ENCODE data around the gene CBX2.

Gene CBX2

GRCh38 chr17:79781012-79781650, 3.2 kb downstream of the CBX2 start:
- Histone ChIP-seq H3K4me3 (ENCODE audit: low read depth in 1 of 2, low read length in 1 of 2) (no peak overlapping the region), H3K36me3 (no peaks in the 10 kb centered on the region), H3K27me3 (peaks cover 94% of the 10 kb centered on the region), H3K4me1 (ENCODE audit: control insufficient read depth in 1 of 2, insufficient read depth in 1 of 2, low read depth in 1 of 2, low read length in 1 of 2) (peaks cover 22 to 26% of the 10 kb centered on the region in 2 experiments), H3K9me3 (no peaks in the 10 kb centered on the region), H3K27ac (no peak overlapping the region)
- no peak for TF ChIP-seq CTCF (IDR thresholded peaks at IDR 0.05)

GRCh38 chr17:79781736-79782575, 4.0 kb downstream of the CBX2 start:
- no peak for TF ChIP-seq CTCF (IDR thresholded peaks at IDR 0.05)
- Histone ChIP-seq H3K9me3 (no peaks in the 10 kb centered on the region), H3K27me3 (peaks cover 94% of the 10 kb centered on the region), H3K27ac (no peak overlapping the region), H3K36me3 (no peaks in the 10 kb centered on the region), H3K4me1 (ENCODE audit: control insufficient read depth in 1 of 2, insufficient read depth in 1 of 2, low read depth in 1 of 2, low read length in 1 of 2) (peaks cover 22 to 26% of the 10 kb centered on the region in 2 experiments), H3K4me3 (ENCODE audit: low read depth in 1 of 2, low read length in 1 of 2) (no peak overlapping the region)

- Histone ChIP-seq H3K36me3 (no peaks in the 10 kb centered on the region), H3K27ac (no peak overlapping the region), H3K27me3 (peaks cover 96% of the 10 kb centered on the region), H3K4me3 (ENCODE audit: low read depth in 1 of 2, low read length in 1 of 2) (no peak overlapping the region), H3K9me3 (no peaks in the 10 kb centered on the region), H3K4me1 (ENCODE audit: control insufficient read depth in 1 of 2, insufficient read depth in 1 of 2, low read depth in 1 of 2, low read length in 1 of 2) (peaks cover 9 to 12% of the 10 kb centered on the region in 2 experiments)
- no peak for TF ChIP-seq CTCF (IDR thresholded peaks at IDR 0.05)
These were observed 5.9 kb downstream of the CBX2 start for GRCh38 chr17:79783891-79784290.

GRCh38 chr17:79784353-79785016, 6.5 kb downstream of the CBX2 start:
- Histone ChIP-seq H3K9me3 (no peaks in the 10 kb centered on the region), H3K36me3 (no peaks in the 10 kb centered on the region), H3K4me3 (ENCODE audit: low read depth in 1 of 2, low read length in 1 of 2) (no peak overlapping the region), H3K27ac (no peak overlapping the region), H3K4me1 (ENCODE audit: control insufficient read depth in 1 of 2, insufficient read depth in 1 of 2, low read depth in 1 of 2, low read length in 1 of 2) (peaks cover 7 to 10% of the 10 kb centered on the region in 2 experiments), H3K27me3 (peaks cover 96% of the 10 kb centered on the region)
- no peak for TF ChIP-seq CTCF (IDR thresholded peaks at IDR 0.05)

GRCh38 chr17:79785017-79785899, 7.3 kb downstream of the CBX2 start:
- Histone ChIP-seq H3K9me3 (no peaks in the 10 kb centered on the region), H3K27ac (no peak overlapping the region), H3K36me3 (no peaks in the 10 kb centered on the region), H3K27me3 (peaks cover 96% of the 10 kb centered on the region), H3K4me3 (ENCODE audit: low read depth in 1 of 2, low read length in 1 of 2) (no peak overlapping the region), H3K4me1 (ENCODE audit: control insufficient read depth in 1 of 2, insufficient read depth in 1 of 2, low read depth in 1 of 2, low read length in 1 of 2) (peaks cover 11 to 18% of the 10 kb centered on the region in 2 experiments)
- no peak for TF ChIP-seq CTCF (IDR thresholded peaks at IDR 0.05)
